HG03060 (cell line): ENCODE results near the gene DZIP1L.
"Not testable (repeated sequence)": the region's sequence is repeated elsewhere in the genome, so short reads cannot be mapped to it uniquely, and the experiment has no call there.

ENCODE experiments used
- ATAC-seq: cut with Tn5 transposase; IDR thresholded peaks from one replicate; pipeline ENCODE4 v1.9.1; 2021; ENCODE audit warnings: low read depth, moderate number of reproducible peaks; ENCODE audit not compliant: unreplicated experiment

The DZIP1L gene

GRCh38 chr3:138114431-138114918, 933 bp downstream of the DZIP1L start:
- no peak for ATAC-seq

GRCh38 chr3:138113326-138113725, 2.1 kb downstream of the DZIP1L start:
- no peak for ATAC-seq

DNA sequence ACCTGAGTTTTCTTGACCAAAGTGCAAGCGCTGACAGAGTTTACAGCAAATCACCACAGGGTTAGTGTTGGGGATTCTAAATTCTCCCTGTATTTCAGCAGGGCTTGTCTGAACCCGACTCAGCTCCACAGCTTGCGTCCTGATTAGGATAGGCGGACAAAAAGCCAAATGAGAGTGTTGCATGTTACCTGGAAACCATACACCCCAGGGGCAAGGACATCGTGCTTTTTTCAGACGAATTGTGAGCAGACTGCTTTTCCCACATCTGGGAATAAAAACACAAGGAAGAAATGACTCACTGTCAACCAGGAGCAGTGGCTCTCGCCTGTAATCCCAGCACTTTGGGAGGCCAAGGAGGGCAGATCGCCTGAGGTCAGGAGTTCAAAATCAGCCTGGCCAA, 3.0 kb downstream of the DZIP1L start:
- no peak for ATAC-seq

DNA sequence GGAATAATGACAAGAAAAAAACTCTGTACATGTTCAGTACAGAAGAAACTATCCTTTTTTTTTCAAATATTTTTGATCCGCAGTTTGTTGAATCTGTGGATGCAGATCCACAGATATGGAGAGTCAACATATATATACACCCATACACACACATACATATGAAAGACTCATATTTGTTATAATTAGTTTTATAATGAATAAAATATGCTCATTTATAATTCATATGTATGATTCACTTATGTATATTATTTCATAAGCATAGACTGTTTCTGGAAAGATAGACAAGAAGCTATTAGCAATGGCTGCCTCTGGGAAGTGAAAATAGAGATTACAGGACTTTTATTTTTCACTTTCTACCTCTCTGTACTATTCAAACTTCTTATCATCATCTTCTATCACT, 9.8 kb downstream of the DZIP1L start:
- no peak for ATAC-seq

GRCh38 chr3:138103466-138103865, 11.9 kb downstream of the DZIP1L start:
- ATAC-seq = no peak

- not testable (repeated sequence) for ATAC-seq
Measured at GRCh38 chr3:138101351-138101940, 14.0 kb downstream of the DZIP1L start.

DNA sequence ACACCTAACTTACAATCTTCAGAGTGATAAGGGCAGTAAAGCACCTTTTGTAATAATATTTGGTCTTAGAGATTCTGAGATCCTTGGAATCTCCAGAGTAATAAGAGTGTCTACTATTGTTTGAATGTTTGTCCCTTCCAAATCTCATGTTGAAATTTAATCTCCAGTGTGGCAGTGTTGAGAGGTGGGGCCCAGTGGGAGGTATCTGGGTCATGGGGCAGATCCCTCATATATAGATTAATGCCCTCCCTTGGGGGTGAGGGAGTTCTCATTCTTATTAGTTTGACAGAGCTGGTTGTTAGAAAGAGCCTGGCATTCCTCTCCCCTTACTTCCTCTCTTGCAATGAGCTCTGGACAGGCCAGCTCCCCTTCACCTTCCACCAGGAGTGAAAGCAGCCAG, 16.0 kb downstream of the DZIP1L start:
- ATAC-seq = no peak

GRCh38 chr3:138097192-138098172, 17.9 kb downstream of the DZIP1L start:
- no peak for ATAC-seq

GRCh38 chr3:138093721-138094120, 21.7 kb downstream of the DZIP1L start:
- no peak for ATAC-seq

DNA sequence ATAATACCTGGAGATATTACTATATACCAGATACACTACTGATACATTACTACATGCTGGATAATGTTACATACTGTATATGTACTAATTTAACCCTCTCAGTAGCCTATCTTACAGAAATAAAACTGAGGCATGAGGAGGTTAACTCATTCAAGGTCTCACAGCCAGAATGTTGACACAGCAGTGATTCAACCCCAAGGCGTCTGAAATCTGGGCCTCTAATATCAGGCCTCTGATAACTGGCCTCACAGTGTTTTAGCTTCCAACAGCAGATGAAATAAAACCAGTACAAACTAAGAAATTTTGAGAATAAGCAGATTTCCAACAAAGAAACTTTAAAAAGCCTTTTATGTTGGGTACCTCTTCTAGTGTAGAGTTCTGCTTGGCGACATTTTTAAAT, 23.4 kb downstream of the DZIP1L start:
- ATAC-seq = no peak

GRCh38 chr3:138089091-138089490, 26.3 kb downstream of the DZIP1L start:
- no peak for ATAC-seq

GRCh38 chr3:138085745-138086144, 29.7 kb downstream of the DZIP1L start:
- not testable (repeated sequence) for ATAC-seq

- no peak for ATAC-seq
Measured at GRCh38 chr3:138084196-138084595, 31.2 kb downstream of the DZIP1L start.

GRCh38 chr3:138082992-138083386, 32.4 kb downstream of the DZIP1L start:
- no peak for ATAC-seq

DNA sequence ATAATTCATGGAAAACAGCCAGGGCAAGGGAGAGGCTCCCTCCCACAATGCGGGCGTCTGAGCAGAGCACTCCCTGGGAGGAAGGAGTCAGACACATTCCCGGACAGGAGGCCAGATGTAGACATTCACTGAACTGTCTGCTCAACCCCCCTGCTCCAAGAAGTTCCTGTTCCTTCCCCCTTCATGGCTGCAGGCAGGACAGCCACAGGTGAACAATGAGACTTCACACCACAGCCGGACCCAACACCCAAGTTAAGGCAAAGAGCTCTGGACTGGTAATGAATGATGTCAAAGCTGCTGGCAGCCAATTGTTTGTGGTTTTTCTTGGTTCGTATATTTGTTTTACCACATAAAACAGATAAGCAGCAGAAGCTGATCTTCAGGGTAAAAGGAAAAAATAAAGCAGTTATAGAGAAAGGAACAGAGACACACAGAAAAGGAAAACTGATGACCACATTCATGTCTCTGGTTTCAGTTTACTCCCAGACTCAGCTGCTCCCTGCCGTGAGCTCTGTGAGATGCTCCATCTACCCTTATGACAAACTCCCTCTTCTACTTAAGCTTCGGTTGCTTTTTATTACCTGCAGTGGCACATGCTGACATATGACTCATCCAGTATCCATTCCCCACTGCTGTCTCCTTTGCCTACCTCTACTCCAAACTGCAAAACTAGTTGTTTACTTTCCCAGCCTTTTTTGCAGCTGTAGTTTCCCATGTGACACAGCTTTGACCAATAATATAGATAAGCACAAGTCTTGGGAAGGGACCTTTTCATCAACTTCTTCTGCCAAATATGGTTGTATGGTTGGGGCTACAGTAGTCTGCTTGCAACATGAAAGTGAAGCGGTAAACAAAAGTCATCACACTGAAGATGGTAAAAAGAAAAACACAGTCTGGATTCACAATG, 33.1 kb downstream of the DZIP1L start:
- ATAC-seq = no peak

- ATAC-seq = no peak
Measured at GRCh38 chr3:138081371-138082084, 33.9 kb downstream of the DZIP1L start.

DNA sequence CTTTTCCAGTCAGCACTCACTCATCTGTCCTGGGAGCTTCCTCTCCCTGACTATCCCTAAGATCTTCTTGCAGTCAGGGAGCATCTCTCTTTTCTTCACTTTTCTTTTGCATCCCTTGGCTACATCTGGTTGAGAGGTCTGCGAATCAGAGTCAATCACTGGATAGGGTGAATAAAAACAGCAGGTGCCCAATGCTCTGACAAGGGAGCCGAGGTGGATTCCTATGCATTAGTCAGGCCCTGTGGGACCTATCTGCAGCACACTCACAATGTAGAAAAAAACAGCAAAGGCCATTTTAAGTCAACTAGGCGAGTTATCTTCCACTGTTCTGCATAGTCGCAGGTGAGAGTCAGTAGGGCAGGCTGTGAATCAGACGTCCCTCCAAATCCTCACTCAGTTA, 35.5 kb downstream of the DZIP1L start:
- no peak for ATAC-seq

GRCh38 chr3:138078901-138079344, 36.5 kb downstream of the DZIP1L start:
- no peak for ATAC-seq

- ATAC-seq = no peak
Measured at GRCh38 chr3:138078096-138078495, 37.3 kb downstream of the DZIP1L start.

DNA sequence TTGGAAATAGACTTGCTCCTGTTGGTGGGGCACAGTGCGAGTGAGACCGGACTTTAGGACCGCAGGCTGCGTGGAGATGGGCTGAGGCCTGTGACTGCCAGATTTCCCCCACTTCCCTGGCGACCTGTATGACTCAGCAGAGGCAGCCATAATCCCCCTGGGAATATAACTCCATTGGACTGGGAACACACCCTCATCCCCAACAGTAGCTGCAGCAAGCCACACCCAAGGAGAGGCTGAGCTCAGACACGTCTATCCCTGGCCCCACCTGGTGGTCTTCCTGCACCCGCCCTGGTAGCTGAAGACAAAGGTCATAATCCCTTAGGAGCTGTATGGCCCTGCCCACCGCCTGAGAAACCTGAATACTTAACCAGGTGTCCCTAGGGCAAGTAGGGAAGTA, 42.6 kb downstream of the DZIP1L start:
- no peak for ATAC-seq
